ENCODE measurements around the gene TMEM143.

DNA sequence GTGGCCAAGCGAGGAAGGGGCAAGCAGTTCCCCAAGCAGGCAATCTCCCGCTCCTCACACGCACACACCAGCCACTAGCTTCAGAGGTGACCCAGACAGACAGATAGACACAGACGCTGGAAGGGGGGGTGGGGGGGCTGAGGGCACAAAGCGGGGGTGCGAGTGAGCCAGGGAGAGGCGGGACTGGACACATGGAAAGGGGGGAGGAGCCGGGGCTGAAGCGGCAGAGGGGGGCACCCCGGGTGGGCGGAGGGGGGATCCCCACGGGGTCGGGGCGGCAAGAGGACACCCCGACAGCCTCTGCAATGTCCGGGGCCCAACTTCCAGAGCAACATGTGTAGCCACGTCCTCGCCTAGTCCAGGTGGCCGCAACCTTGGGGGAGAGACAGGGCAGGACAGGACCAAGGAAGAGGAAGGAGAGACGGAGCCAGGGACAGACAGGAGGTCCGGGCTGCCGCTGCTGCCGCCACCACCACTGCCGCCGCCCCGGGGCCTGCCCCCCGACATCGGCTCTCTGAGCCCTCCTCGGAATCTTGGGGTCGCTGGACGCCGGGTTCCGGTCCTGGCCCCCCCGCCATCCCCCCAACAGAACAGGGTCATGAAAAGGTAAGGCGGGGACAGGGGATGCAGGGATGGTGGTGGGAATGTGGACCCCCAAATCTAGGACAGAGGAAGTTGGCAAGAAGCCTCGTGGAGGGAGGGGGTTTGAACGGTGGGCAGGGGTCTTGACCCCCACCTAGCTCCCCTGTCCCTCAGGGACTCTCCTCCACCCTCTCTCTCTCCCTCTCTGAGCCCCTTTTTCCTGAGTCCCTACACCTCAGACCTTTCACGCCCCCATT is 30.8 kb upstream of the TMEM143 start:
- TF ChIP-seq, protein P1, sequence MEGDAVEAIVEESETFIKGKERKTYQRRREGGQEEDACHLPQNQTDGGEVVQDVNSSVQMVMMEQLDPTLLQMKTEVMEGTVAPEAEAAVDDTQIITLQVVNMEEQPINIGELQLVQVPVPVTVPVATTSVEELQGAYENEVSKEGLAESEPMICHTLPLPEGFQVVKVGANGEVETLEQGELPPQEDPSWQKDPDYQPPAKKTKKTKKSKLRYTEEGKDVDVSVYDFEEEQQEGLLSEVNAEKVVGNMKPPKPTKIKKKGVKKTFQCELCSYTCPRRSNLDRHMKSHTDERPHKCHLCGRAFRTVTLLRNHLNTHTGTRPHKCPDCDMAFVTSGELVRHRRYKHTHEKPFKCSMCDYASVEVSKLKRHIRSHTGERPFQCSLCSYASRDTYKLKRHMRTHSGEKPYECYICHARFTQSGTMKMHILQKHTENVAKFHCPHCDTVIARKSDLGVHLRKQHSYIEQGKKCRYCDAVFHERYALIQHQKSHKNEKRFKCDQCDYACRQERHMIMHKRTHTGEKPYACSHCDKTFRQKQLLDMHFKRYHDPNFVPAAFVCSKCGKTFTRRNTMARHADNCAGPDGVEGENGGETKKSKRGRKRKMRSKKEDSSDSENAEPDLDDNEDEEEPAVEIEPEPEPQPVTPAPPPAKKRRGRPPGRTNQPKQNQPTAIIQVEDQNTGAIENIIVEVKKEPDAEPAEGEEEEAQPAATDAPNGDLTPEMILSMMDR (IDR thresholded peaks at IDR 0.05) = no peak
- no peak for TF ChIP-seq EP300 (IDR thresholded peaks at IDR 0.05)

Measured in upper lobe of left lung (tissue), 4 donors.